Brain microvascular endothelial cell (primary cell): Measurements from ENCODE around the gene ARHGAP32.

Source experiments
- DNase-seq: peaks from one replicate; pipeline ENCODE4 v3.0.0-alpha.2; 2020
- H3K27ac ChIP-seq: fragments of 250-450 bp; sonication (Bioruptor Pico); 2 replicates; pipeline ENCODE4 v1.5.1; 2020; ENCODE audit warnings: mild to moderate bottlenecking, moderate library complexity
- H3K27me3 ChIP-seq: fragments of 250-450 bp; sonication (Bioruptor Pico); replicated peaks from 2 replicates; pipeline ENCODE4 v1.5.1; 2020; ENCODE audit warnings: mild to moderate bottlenecking
- H3K36me3 ChIP-seq: fragments of 250-450 bp; sonication (Bioruptor Pico); replicated peaks from 2 replicates; pipeline ENCODE4 v1.5.1; 2020; ENCODE audit warnings: mild to moderate bottlenecking
- H3K4me3 ChIP-seq: 2 replicates; pipeline ENCODE4 v1.5.1; 2011; ENCODE audit warnings: low read depth, mild to moderate bottlenecking, control low read depth, low read length, moderate library complexity
- CTCF ChIP-seq: IDR thresholded peaks from 2 replicates; pipeline ENCODE4 v1.5.1; 2011; ENCODE audit warnings: low read depth, mild to moderate bottlenecking, moderate library complexity, low read length, control low read depth, inconsistent platforms; ENCODE audit errors: missing control alignments
- in situ Hi-C: cut with HindIII; loops from 2 replicates; pipeline ENCODE4 v1.10.0; 2017; ENCODE audit warnings: low sequenced_read_pairs, low pct_ligation_motif_present

Gene ARHGAP32

GRCh38 chr11:128936606-128937251 is 255.4 kb downstream of the ARHGAP32 start:
- TF ChIP-seq CTCF: no peak
- Histone ChIP-seq H3K27me3 (no peaks in the 10 kb centered on the region), H3K27ac (no peak overlapping the region), H3K4me3 (no peak overlapping the region), H3K36me3 (no peaks in the 10 kb centered on the region)
- in situ Hi-C loops: no loop called here
- no peak for DNase-seq

GRCh38 chr11:128934926-128935325 is 257.2 kb downstream of the ARHGAP32 start:
- TF ChIP-seq CTCF: no peak
- no peak for DNase-seq
- no peaks in the 10 kb centered on the region for H3K27me3 ChIP-seq
- H3K4me3 ChIP-seq: no peak overlapping the region
- no peak overlapping the region for H3K27ac ChIP-seq
- H3K36me3 ChIP-seq: no peaks in the 10 kb centered on the region
- in situ Hi-C loops: no loop called here

- H3K36me3 ChIP-seq: no peaks in the 10 kb centered on the region
- TF ChIP-seq CTCF: no peak
- H3K27me3 ChIP-seq: no peaks in the 10 kb centered on the region
- no peak overlapping the region for H3K27ac ChIP-seq
- DNase-seq: no peak
- H3K4me3 ChIP-seq: no peak overlapping the region
- in situ Hi-C loops: no loop called here
Measured at GRCh38 chr11:128934351-128934750, 257.8 kb downstream of the ARHGAP32 start.

- Histone ChIP-seq H3K27ac (no peak overlapping the region), H3K36me3 (no peaks in the 10 kb centered on the region), H3K4me3 (no peak overlapping the region), H3K27me3 (no peaks in the 10 kb centered on the region)
- no peak for DNase-seq
- in situ Hi-C loops: no loop called here
- TF ChIP-seq CTCF: no peak
Measured at GRCh38 chr11:128933481-128934178, 258.5 kb downstream of the ARHGAP32 start.

- Histone ChIP-seq H3K36me3 (no peaks in the 10 kb centered on the region), H3K27ac (no peak overlapping the region), H3K27me3 (no peaks in the 10 kb centered on the region), H3K4me3 (no peak overlapping the region)
- no peak for DNase-seq
- no peak for TF ChIP-seq CTCF
- in situ Hi-C loops: no loop called here
Measured at GRCh38 chr11:128931668-128932067, 260.5 kb downstream of the ARHGAP32 start.

- no peak for DNase-seq
- H3K27ac ChIP-seq: no peak overlapping the region
- no peaks in the 10 kb centered on the region for H3K27me3 ChIP-seq
- no peak for TF ChIP-seq CTCF
- in situ Hi-C loops: no loop called here
- no peaks in the 10 kb centered on the region for H3K36me3 ChIP-seq
- H3K4me3 ChIP-seq: no peak overlapping the region
Measured at GRCh38 chr11:128931066-128931465, 261.1 kb downstream of the ARHGAP32 start.
